Midbrain (tissue), 1 donor: Measurements from ENCODE around the gene TMEM131.

Experiments
- DNase-seq: peaks from one replicate; lab custom pipeline; 2025; lab: John Stamatoyannopoulos, UW

The TMEM131 gene

DNA sequence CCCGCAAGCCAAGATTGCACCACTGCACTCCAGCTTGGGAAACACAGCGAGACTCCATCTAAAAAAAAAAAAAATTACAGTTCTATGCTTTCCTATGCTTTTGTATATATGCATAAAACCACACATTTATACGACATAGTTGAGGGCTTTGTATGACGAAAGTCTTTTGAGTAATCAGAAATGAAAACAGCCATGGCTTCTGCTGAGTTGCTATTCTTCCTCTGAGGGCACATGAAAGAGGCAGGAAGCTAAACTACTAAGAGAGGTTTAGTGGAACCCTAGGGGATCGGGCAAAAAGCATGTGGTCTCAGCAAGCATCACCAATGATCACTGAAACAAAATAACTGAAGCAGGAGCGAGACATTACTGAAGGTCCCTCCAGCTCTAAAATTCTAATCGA is 182.8 kb downstream of the TMEM131 start:
- no peak for DNase-seq

DNA sequence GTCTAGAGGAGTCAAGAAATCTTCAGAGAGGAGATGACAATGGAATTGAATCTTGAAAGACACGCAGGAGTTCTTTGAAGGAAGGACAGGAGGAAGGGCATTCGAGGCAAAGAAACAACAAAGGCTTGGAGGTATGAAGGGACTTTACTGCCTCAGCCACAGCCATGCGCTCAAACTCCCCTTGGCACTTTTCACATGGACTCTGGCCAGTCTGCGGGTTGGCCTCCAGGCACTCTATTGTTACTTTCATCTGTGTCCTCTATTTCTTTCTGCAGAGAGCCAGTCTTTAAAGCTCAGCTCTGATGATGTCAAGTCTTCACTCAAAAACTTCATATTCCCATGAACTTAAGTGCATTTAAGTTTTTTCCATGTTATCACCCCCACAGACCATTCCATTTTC is 186.9 kb downstream of the TMEM131 start:
- DNase-seq, result peak; percentile 2

DNA sequence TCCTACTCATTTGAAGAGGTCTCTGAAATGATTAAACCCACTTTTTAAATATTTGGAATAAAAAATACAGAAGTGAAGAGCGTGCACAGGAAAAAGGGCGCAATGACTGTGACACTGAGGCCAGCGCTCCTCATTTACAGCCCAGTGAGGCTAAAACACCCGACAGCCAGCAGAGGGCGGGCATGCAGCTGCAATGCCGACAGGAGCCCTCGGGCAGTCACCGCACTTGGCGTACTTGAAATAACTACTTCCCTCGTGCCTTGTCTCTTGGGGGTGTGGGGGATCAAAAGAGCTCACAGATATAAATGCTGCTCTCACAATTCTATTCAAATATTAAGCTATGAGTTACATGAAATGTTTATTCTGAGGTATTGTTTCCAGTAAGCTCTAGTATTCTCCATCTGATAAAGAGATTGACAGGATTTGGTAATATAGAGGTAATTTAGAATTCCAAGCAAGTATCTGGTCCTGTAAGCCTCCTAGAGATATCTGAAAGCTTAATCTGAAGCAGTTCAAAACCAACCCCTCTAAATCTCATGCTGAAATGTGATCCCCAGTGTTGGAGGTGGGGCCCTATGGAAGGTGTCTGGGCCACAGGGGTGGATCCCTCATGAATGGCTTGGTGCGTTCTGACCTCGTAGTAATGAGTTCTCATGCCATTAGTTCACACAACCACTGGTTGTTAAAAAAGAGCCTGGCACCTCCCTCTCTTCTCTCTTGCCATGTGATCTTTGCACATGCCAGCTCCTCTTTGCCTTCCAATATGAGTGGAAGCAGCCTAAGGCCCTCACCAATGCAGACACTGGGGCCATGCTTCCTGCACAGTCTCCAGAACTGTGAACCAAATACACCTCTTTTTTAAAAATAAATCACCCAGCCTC is 188.8 kb downstream of the TMEM131 start:
- DNase-seq, result peak; percentile 79

DNA sequence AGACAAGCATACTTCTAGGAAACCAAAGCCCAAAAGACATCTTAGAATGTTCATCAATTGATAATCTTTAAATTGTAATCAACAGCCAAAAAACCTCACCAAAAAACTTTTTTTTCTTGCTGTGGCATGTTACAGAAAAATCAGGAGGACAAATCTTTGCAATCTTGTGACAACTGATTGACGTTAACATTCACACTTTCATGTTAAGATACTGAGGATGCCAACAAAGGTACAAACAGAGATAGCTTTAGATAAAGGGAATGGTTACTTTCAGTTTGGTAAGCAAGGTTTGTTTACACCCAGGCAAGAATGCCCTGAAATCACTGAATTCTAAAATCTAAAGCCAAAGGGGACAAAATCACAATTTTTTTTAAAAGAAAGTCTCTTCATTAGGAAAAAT is 190.0 kb downstream of the TMEM131 start:
- no peak for DNase-seq

DNA sequence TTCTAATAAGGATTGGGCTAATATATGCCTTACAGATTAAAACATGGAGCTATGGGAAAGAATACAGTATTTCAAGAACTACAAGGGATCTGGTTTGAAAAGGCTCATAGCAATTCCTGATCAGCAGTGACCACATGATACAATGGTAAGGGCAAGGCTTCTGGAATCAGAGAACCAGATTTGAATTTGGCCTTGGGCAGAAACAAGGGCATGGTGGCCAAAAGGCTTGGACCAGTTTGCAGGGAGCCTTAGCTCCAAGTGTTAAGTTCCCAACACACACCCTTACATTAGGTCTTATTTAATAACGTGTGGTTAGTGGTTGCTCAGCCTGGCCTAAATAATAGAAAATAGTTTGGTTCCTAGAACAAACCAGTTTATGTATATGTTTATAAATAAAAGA is 194.7 kb downstream of the TMEM131 start:
- DNase-seq, result no peak

DNA sequence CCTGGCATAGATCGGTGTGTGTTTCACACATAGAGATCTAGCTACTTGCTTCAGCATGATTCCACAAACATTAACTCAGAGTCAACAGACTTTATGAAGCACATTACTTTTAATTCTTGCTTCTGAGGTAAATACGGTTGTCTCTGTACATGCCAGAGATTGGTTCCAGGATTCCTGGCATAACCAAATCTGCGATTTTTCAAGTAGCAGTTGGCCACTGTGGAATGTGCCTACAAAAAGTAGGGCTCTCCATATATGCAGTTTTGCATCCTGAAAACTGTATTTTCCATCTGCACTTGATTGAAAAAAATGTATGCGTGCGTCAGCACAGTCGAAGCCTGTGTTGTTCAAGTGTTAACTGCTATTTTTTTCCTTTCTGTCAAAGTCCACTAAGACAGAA is 197.3 kb downstream of the TMEM131 start:
- no peak for DNase-seq

DNA sequence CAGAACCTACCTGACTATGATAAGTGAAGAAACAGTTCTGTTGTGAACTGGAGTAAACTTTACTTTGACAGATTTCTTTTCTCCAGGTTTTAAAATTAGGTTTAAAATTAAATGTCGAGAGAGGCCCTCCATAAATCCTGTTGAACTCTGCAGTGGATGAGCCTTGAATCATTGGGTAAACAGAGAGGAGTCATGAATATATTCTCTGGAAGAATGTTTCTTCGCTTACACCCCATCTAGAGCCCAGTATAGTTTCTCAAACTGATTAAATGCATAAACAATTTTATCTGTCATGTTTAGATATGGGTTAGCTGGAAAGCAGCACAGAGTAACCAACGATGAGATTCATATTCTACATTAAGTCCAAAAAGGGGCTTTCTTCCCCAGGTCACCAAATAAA is 198.4 kb downstream of the TMEM131 start:
- DNase-seq, result no peak

DNA sequence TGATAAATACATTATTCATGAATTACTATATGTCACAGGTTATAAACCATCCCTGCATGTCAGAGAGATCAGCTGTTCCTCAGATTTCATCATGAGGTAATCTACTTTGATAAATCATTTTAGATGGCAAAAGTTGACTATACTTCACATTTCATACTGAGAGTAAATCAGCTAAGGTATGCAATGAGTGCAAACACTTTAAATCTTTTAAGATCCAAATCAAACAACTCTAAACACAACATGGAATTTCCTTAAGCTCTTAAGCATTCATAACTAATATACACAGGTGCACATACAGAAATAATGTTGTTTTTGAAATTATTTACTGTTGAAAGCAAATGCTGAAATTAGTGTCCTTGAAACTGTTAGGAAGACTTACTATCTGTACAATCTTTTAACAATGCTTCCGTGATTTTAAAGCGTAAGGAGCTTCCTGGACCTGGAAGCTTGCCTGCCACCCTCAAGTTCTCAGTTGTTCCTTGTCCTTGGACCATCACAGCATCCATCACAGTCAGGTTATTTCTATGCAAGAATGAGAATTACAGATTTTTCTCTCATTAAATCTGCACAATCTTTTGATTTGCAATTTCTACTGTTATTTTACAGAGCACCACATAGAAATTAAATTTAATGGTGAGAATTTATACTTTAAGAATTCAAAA is 199.2 kb downstream of the TMEM131 start:
- no peak for DNase-seq

DNA sequence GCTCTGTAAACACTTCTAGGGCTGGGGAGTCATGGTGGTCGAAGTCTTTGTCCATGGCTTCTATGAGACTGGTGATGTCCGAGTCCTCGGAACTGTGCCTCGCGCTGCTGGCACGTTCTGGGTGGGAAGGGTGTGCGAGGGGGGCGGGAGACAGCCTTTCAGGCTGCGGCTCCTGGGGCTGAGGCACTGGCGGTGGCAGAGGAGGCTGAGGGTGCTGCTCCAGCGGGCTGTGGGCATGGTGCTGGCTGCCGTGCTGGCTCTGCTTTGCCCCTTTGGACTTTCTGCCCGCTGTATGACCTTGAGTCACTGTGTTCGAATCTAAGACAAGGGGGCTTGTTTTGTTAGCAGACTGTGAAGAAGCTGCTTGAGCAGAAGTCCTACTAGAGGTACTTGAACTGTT is 203.3 kb downstream of the TMEM131 start:
- no peak for DNase-seq

DNA sequence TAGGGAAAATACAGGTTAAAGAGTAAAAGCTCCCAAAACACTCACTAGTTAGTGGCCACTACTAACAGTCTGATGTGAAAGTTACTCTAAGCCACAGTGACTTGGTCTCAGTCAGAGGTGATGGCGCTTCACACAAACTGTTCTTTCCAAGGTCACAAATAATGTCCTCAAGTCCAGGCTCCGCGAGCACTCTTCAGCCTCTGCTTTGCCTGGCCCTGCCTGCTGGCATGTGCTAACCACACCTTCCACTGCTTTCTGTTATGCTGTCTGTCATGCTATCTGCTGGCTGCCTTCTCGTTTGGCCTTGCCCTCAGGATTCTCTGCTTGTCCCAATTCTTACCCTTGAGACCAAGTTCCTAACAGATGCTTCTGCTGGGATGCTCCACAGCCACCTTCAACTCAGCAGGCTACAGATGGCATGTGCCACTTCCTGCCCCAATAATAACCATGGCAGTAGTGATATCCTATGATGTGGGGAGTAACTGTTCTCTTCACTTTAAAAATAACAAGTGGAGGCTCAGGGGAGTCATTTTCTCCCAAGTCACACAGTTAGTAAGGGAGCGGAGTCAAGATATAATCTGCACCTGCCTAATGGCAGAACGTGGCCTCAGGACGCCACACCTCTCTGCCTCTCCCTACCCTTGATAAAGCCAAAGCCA is 206.6 kb downstream of the TMEM131 start:
- DNase-seq, result no peak

DNA sequence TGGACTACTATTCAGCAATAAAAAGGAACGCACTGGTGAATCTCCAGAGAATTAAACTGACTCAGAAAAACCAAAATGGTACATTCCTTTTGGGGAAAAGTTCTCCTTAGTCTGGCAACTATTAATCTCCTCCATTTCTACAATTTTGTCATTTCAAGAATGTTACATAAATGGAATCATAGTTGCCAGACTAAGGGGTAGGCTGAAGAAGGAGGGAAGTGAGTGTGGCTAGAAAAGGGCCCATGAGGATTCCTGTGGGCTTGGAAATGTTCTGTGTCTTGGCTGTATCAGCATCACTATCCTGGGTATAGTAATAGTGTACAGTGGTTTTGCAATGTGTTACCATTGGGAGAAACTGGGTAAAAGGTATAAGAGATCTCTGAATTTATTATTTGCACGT is 209.9 kb downstream of the TMEM131 start:
- no peak for DNase-seq

DNA sequence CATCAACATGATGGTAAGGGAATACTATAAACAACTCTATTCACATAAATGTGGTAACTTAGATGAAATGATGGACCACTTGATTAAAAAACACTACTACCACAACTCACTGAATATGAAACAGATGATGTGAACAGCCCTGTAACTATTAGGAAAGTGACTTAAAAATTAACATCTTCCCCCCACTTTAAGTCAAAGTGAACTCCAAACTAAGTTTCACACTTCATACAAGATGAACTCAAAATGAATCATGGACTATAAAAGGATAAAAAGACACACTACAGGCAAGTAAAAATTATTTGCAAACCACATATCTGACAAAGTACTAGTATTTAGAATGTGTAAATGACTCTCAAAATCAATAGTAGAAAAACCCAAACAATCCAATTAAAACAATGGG is 210.8 kb downstream of the TMEM131 start:
- DNase-seq, result no peak

DNA sequence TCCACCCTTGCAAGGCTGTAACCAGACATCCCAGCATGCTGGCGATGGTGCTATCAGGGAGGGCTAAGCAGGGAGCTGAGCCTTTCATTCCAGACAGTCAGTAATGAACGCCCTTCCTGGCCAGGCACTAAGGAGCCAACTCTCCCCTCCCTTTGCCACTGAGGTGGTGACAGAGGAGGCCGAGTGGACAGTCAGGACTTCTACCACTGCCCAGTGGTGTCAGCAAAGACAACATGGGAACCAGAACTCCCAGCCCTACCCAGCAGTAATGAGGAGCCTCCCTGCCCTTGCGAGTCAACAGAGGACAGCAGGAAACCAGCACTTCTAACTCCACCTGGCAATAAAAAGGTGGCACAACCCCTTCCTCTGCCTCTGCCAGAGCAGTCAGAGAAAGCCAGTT is 213.8 kb downstream of the TMEM131 start:
- no peak for DNase-seq

DNA sequence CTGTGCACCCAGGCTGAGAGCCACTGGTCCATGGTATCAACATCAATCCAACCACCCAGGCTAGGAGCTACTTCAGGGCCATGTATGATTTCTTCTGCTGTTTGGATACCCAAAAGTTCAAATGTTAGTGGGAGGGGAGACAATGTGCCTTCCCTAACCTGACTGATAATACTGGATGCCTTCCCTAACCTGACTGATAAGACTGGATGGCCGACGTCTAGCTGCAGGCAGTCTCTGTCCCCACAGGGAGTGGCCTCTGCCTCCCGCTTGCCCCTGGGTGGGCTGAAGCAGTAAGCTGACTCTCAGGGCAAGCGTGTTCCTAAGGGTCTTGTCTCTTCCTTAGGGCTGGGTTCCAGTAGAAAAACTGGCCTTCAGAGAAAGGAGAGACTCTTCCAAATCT is 216.6 kb downstream of the TMEM131 start:
- no peak for DNase-seq

DNA sequence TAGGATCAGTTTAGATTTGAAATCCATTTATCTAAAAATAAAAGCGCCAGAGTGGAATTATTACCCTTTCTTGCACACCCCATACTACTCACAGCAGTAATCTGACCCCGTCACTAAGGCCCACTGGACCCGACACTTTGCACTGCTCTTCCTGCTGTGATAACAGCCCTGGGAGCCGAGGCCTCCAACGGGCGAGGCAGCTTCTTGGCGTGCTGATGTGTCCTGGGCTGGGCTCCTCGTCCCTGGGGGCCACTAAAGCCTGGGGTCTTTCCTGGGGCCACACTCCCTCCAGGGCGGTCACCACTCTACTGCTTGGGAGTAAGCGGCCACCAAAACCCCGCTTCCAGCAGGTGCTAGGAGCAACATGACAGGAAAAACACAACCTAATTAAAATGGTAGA is 220.7 kb downstream of the TMEM131 start:
- no peak for DNase-seq

DNA sequence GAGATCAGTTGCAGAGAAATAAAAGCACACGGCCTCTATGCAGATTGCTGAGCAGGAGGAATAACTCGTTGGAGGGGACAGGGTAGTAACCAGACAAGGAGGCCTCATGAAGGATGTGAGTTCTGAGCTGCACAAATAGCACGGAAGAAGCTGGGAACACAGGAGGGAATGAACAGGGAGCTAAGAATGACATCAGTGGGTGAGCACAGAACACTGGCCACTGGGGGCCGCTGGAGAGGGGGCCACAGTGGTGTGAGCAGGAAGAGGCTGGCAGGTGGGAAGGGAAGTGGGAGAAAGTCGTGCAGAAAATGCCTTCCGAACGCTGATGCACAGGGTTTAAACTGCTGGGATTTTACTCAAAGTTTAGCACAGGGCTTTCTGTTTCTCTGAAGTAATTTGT is 221.3 kb downstream of the TMEM131 start:
- DNase-seq, result no peak

DNA sequence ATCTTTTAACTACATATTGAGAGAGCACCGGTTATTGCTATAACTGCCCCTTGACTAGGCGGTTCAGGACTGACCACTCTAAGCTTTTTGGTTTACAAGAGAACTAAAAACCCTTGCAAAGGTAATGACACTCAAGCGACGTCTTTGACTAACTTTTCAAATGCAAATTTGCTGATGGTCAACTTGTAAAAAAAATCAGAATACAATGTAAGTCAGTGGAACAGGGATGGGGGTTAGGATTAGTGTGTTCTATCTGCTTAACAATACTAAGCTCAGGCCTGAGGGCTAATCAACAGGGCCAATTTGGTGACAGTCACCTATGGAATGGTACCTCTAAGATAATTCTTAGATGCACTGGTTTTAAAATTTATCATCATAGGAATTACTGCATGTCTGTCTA is 225.3 kb downstream of the TMEM131 start:
- no peak for DNase-seq

DNA sequence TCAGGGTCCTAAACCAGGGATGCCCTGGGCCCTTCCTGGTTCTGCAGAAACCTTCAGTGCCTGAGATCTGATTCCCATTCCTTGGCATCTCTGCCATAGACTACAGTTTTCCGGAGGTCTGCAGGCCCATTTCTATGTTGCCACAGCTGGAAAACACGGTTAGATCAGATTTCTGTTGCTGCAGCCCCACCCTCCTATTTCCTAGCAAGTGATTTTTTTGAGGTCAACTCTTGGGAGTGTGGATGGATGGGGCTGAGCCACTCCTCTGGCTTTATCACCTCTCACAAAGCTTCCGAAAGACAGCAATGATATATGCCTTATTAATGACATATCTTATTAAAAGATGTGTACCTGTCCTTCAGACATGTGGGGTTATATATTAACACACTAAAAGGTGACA is 226.0 kb downstream of the TMEM131 start:
- DNase-seq, result no peak

DNA sequence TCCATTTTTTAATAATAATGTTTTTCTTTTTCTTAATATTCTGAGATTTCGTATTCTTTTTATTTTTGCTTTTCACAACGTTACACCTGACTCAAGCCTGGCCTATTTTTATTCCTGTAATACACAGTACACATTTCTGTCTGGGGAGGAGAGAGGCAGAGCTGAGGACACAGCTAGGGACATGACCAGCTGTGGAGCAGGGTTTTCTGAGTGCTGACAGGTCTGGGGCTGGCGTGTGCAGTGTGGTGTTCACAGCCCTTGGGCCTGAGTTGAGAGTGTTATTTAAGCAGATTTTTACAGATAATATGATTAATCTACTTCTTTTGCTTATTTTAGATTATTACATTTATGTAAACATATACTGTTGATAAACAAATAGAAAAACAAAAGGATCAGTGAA is 226.4 kb downstream of the TMEM131 start:
- no peak for DNase-seq

DNA sequence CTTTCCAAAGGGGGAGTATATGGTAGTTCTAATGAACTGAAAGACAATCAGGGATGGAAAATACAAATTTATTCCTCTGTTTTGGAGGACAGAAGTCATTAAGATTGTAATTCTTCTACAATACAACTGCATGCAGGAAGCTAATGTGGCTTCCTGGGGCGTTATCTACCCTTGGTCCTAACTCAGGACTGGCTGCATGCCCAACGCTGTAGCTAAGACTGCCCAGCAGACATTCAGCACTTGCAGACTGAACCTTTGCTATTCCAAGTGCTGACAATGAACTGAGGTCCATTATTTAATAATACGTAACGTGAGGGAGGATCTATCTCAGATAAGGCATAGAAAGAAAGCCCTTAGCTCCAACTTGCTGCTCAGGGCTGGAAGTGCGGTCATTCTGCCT is 229.2 kb downstream of the TMEM131 start:
- DNase-seq, result no peak

DNA sequence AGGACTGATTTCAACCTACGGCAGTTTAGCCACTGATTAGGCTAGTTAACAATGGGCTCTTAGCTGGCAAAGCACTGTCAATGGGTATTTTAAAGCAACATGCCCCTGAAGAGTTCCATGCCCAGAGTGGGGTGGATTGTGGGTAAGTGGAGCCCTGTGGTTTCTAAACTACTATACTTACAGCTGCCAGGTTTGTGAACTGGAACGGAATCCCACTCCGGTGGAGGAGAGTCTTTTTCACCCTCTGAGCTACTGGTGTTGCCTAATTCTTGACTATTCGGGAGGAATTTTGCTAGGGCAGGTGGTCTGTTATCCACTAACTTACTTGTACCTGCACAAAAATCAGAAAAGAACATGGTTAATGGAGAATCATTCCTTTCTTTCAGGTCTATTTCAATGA is 229.8 kb downstream of the TMEM131 start:
- no peak for DNase-seq

DNA sequence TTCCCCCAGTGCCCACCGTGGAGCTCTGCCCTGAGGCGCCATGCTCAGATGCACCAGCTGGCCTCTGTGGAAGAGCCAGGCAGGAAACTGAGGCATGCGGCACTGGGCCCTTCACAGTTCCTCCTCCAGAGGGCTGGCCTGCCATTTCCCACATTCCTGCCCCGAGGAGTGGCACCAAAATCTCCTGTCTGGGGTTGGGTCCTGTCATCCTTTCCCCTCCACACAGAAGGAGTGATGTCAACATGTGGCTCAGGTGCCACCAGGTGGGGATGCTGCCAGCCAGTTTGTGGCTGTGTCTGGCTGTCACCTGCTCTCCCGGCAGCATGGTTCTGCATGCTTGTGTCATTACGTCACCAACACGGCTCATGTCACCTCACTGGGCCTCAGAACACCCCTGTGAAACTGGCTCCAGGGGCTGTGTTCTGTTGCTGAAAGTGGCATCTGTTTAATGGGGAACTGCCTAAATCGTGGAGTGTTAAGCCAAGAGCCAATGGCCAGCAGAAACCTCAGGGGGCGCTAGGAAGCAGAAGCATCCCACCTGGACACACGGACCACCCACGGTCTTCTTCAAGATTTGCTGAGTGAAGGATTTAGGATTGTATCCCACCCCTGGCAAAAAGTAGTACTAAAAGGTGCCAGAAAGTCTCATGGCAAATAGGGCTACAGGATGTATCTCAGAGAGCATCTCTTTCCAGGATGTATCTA is 231.0 kb downstream of the TMEM131 start:
- DNase-seq, result no peak
